Ecto neural progenitor cell (in vitro differentiated cells): ENCODE measurements around the gene IMMP1L.

ENCODE experiments used
- DNase-seq: peaks from one replicate; pipeline ENCODE4 v3.0.0-alpha.2; 2018; ENCODE audit warnings: low spot score

The IMMP1L gene

GRCh38 chr11:31474083-31474482 is 35.3 kb downstream of the IMMP1L start:
- DNase-seq = no peak

GRCh38 chr11:31464436-31464835 is 45.0 kb downstream of the IMMP1L start:
- no peak for DNase-seq

- DNase-seq = no peak
Measured at GRCh38 chr11:31455177-31455576, 54.2 kb downstream of the IMMP1L start.

DNA sequence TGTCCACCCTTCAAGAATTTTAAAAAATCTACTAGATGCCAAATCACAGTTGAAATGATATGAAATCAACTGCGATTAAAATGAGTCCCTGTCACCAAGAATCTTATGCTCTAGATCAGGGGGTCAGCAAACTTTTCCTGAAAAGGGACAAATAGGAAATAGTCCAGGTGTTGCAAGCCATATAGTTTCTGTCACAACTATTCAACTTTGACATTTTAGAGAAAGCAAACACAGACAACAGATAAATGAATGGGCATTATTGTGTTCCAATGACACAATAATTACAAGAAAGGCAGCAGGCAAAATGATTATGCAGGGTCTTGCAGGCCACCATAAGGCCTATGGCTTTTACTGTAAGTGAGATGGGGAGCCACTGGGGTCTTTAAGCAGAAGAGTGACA is 58.6 kb downstream of the IMMP1L start:
- no peak for DNase-seq

DNA sequence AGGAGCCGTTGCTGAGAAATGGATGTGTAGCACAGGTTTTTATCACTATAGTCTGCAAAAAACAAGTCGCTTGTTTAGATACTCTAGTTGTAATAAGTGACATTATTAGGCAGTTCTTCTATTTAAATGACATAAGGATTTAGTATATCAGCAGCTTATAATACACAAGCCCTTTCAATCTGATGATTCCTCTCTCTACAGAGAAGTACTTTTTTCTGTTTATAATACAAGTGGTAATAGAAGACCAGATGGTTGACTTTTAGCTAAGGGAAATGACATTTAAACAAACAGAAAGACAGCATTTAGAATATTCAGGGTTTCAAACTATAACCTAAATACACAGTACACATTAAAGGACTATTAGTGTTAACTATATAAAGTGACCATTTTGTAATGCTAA is 60.4 kb downstream of the IMMP1L start:
- no peak for DNase-seq

GRCh38 chr11:31445621-31446020 is 63.8 kb downstream of the IMMP1L start:
- no peak for DNase-seq

GRCh38 chr11:31443802-31444201 is 65.6 kb downstream of the IMMP1L start:
- no peak for DNase-seq

DNA sequence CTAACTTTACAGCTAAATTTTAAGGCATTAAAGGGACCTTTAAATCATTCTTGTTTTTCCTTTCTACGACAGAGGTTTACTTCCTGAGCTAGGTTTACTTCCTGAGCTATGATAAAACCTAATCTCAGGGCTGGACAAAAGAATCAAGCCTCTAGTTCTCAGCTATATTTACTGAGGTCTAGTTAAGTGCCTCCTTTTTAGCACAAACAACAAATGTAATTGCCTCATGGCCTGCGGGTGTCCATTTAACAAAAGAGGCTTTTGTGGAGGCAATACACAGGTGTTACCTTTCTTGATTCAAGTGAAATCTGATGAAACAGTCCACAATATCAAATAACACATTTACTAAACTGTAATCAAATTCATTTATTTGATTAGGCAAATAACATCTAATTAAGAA is 67.3 kb downstream of the IMMP1L start:
- no peak for DNase-seq

GRCh38 chr11:31441296-31441695 is 68.1 kb downstream of the IMMP1L start:
- no peak for DNase-seq

DNA sequence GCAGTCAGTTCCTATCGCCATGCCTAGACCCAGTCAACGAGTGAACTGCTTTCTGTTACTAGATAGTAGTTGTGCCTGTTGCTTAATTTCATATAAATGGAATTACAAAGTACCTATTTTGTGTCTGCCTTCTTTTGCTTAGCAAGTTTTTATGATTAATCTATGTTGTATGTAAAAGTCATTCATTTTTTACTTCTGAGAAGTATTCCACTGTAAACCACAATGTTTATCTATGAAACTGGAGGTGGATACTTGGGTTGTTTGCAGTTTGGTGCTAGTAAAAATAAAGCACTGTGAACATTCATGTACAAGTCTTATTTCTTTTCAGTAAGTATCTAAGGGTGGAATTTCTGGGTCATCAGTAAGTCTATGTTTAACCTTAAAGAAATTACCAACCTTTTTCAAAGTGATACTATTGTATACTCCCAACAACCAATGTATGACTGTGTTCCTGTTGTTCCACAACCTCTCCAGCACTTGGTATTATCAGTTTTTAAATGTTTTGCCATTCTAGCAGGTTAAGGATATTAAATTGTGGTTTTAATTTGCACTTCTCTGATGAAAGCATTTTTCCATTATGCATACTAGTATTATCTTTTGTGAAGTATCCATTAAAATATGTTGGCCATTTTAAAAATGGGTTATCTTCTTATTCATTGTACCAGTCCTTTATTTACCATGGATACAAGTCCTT is 71.5 kb downstream of the IMMP1L start:
- DNase-seq = no peak

- no peak for DNase-seq
Measured at GRCh38 chr11:31433851-31434250, 75.6 kb downstream of the IMMP1L start.

GRCh38 chr11:31424652-31425051 is 84.8 kb downstream of the IMMP1L start:
- DNase-seq = no peak

- DNase-seq = no peak
Measured at GRCh38 chr11:31422703-31423102, 86.7 kb downstream of the IMMP1L start.

DNA sequence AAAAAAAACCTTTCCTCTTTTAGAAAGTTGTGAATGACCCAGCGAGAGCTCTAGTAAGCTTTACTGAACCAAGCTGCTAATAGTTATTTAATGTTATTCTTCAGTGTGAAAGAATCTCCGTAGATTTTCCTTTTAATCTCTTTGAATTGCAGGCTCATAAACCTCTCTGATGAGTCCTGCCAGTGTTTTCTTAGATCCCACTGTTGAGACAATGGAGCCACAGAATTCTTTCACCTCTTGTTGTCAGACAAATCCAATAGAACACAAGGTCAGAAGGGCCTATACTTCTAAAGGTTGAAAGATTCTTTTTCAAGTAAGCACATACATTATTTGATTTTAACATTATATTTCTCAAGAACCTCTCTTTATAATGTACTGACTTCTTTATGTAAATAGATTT is 87.6 kb downstream of the IMMP1L start:
- no peak for DNase-seq

DNA sequence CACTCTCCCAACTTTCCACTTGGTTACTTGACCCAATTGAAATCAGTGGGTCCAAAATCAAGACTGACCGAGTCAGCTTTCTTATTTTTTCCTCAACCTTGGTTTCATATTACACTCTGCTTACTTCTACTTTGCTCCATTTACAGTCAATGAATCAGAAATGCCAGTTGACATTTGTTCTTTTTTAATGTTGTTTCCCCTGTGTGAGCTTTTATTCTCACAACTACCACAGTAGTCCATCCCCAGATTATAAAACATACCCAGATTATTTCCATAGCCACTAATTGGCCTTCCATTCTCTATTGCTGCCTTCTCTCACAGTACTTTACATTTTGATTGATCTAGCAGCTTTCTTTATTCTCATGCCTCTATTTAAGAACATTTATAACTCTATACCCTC is 89.8 kb downstream of the IMMP1L start:
- DNase-seq = no peak

- DNase-seq = no peak
Measured at GRCh38 chr11:31419138-31419537, 90.3 kb downstream of the IMMP1L start.

GRCh38 chr11:31417816-31418215 is 91.6 kb downstream of the IMMP1L start:
- DNase-seq = no peak

DNA sequence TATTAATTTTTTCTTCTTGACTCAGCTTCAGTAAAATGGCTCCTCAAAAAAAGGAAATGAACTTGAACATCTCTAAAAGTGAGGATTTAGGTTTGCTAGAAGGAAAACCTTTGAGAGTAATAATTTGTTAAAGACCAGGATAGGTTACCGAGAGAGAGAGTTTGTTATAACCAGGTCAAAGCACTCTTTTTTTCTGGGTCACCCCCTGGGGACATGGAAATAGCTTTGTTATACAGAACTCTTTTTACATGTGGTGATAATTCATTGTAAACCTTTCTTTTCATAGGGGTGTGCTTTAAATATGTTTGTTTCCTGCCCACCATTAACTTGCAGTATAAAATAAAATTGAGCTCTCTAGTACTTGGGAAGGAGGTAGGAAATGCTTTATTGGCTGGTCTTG is 92.1 kb downstream of the IMMP1L start:
- no peak for DNase-seq

DNA sequence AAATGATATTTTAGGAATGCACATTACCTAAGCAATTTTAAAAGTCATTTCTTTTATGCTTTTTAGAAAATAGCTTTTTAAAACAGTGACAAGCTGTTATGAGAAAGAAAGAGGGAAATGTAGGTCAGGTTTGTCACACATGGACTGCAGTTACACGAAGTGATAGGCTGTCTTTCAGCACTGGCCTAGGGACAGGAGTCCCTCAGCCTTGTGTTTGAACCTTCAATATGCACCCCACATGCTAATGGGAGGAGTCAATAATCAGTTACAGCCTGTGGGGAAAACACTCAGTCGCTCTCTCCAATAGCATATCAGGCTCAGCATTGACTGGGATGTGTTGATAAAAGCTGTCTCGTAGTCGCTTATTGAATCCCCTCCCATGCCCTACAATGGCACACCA is 94.0 kb downstream of the IMMP1L start:
- no peak for DNase-seq

DNA sequence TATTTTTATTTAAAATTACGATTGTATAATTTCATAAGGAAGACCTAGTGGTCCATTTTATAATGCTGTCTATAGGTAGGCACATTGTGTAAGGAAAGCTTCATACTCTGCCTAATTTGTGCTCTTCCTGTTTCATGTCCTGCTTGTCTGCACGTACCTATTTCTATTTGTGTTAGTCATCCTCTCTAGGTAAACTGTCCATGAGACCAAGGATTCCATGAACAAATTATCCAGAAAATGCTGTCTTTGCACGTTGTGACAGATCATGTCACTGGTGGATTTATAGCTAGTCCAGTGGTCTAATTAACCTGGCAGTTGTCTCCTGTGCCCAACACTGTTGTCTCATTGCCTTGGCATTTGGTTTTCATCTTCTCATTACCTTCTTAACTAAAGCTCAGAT is 95.1 kb downstream of the IMMP1L start:
- no peak for DNase-seq

DNA sequence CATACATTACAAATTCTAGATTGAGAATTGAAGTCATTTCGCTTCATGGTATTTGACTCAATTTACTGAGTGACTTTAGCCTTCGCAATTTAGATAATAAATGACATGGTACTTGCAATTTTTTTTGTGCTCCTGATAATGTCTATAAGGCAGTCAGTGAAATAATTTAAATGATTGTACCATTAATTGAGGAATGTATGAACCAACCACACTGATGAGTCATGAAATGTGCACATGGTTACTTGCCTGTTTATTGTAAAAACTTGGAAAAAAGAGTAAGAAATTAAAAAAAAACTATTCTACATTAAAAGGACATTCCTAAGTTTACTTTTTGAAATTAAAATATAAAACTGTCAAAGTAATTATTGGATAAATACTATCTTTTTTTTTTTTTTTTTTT is 96.5 kb downstream of the IMMP1L start:
- DNase-seq = no peak

- no peak for DNase-seq
Measured at GRCh38 chr11:31408201-31408600, 101.2 kb downstream of the IMMP1L start.

- DNase-seq = no peak
Measured at GRCh38 chr11:31404614-31405013, 104.8 kb downstream of the IMMP1L start.

DNA sequence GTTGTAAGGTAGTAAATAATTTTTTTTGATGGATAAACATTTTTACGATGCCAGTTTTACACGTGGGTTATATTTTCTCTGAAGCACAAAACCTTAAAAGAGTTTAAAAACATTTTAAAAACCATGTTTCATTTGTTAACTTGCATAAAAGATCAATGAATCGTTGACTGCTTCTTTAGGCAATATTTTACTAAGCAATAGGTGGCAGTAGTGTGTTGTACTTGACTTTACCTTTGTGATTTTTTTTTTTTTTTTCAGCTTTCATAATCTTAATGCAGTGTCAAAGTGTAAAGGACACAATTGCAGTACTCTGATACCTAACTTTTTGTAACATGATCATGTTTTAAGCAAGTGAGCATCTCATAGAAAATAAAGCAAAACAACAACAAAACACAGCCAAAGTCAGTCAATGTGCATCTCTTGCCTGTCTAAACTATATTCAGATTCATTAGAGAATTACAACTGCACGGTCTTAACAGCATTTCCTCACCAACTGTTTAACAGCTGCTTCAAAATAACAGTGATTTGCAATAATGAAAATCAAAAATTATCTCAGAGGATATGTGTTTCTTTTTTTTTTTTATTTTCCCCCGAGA is 112.1 kb downstream of the IMMP1L start:
- no peak for DNase-seq
